CD14-positive monocyte (primary cell): Measurements from ENCODE around the gene NEK7. TPM values are rescaled to one million over a fixed set of nuclear protein-coding genes. Genes with fewer than 3 reads are reported as not detected.
A peak's percentile ranks its signal among the peaks of the same experiment; 100 is the strongest.

Experiments used
- DNase-seq, 3 donors: peaks; one replicate each; pipeline ENCODE4 v3.0.0-alpha.2; 2011 to 2022
- H2AFZ ChIP-seq: 2 replicates; pipeline ENCODE4 v1.6.0; 2012; ENCODE audit warnings: mild to moderate bottlenecking, low read depth, low read length, inconsistent platforms; ENCODE audit not compliant: insufficient read depth, poor library complexity, severe bottlenecking
- H3K27ac ChIP-seq, 2 donors: 1 replicate in 1 of 2; 2 replicates in 1 of 2; pipeline ENCODE4 v1.5.1; 2012 to 2013; ENCODE audit warnings: low read length in 2 of 2, control low read depth in 1 of 2, inconsistent platforms in 1 of 2, low read depth in 1 of 2, mild to moderate bottlenecking in 1 of 2
- H3K27me3 ChIP-seq, 2 donors: one replicate each; pipeline versions ENCODE4 v1.6.0 to v1.6.1; 2011 to 2013; ENCODE audit warnings: low read length in 2 of 2; ENCODE audit not compliant: control insufficient read depth in 2 of 2, insufficient read depth in 2 of 2
- H3K36me3 ChIP-seq, 2 donors: replicated peaks in 1 of 2; 1 replicate in 1 of 2; 2 replicates in 1 of 2; pipeline versions ENCODE4 v1.5.1 to v1.6.1; 2012 to 2013; ENCODE audit warnings: low read length in 2 of 2, control low read depth in 1 of 2, inconsistent platforms in 1 of 2, mild to moderate bottlenecking in 1 of 2; ENCODE audit not compliant: insufficient read depth in 2 of 2, control insufficient read depth in 1 of 2
- H3K4me1 ChIP-seq, 2 donors: 1 replicate in 1 of 2; 2 replicates in 1 of 2; pipeline versions ENCODE4 v1.5.1 to v1.6.1; 2012 to 2013; ENCODE audit warnings: low read length in 2 of 2, control low read depth in 1 of 2, inconsistent platforms in 1 of 2, mild to moderate bottlenecking in 1 of 2, moderate library complexity in 1 of 2; ENCODE audit not compliant: insufficient read depth in 2 of 2, control insufficient read depth in 1 of 2
- H3K4me2 ChIP-seq: replicated peaks from 2 replicates; pipeline ENCODE3; 2012; ENCODE audit warnings: low read length, moderate library complexity, mild to moderate bottlenecking; ENCODE audit not compliant: poor library complexity, severe bottlenecking; ENCODE audit errors: extremely low read depth
- H3K4me3 ChIP-seq, 3 experiments: fragments of 200-600 bp in 1 of 3; sonication (generic) in 1 of 3; replicated peaks in 1 of 3; 1 replicate in 2 of 3; 2 replicates in 1 of 3; pipeline ENCODE4 v1.5.1; 2011 to 2013; ENCODE audit warnings: low read length in 3 of 3, mild to moderate bottlenecking in 3 of 3, control low read depth in 2 of 3, low read depth in 2 of 3, inconsistent platforms in 1 of 3, moderate library complexity in 1 of 3
- H3K79me2 ChIP-seq: 2 replicates; pipeline ENCODE4 v1.6.0; 2012; ENCODE audit warnings: mild to moderate bottlenecking, control low read depth, inconsistent platforms, low read length, moderate library complexity; ENCODE audit not compliant: insufficient read depth
- H3K9ac ChIP-seq: 2 replicates; pipeline ENCODE4 v1.6.0; 2017; ENCODE audit warnings: low read length, mild to moderate bottlenecking; ENCODE audit not compliant: insufficient read depth, poor library complexity, severe bottlenecking
- H3K9me3 ChIP-seq, 2 donors: replicated peaks in 1 of 2; 1 replicate in 1 of 2; 2 replicates in 1 of 2; pipeline versions ENCODE4 v1.5.1 to v1.6.1; 2012 to 2013; ENCODE audit warnings: low read length in 2 of 2, control low read depth in 1 of 2; ENCODE audit not compliant: control insufficient read depth in 1 of 2, insufficient read depth in 1 of 2
- H4K20me1 ChIP-seq: 2 replicates; pipeline ENCODE4 v1.6.0; 2012; ENCODE audit warnings: mild to moderate bottlenecking, low read length, control low read depth, moderate library complexity; ENCODE audit not compliant: insufficient read depth
- H3K27ac Mint-ChIP-seq, 7 donors: one replicate each; pipeline ENCODE4 v1.8.0; 2020; ENCODE audit warnings: mild to moderate bottlenecking in 7 of 7, mixed read lengths in 7 of 7, moderate library complexity in 6 of 7, inconsistent platforms in 2 of 7
- H3K27me3 Mint-ChIP-seq, 3 donors: one replicate each; pipeline ENCODE4 v1.8.0; 2021 to 2022; ENCODE audit warnings: low read depth in 3 of 3, mild to moderate bottlenecking in 3 of 3, mixed read lengths in 3 of 3, moderate library complexity in 3 of 3, inconsistent platforms in 1 of 3
- H3K36me3 Mint-ChIP-seq, 2 donors: one replicate each; pipeline ENCODE4 v1.8.0; 2020; ENCODE audit warnings: mixed read lengths in 2 of 2, inconsistent platforms in 1 of 2, mild to moderate bottlenecking in 1 of 2
- H3K4me1 Mint-ChIP-seq: one replicate; pipeline ENCODE4 v1.8.0; 2020; ENCODE audit warnings: mild to moderate bottlenecking, mixed read lengths
- H3K4me3 Mint-ChIP-seq, 2 donors: one replicate each; pipeline ENCODE4 v1.8.0; 2020; ENCODE audit warnings: mild to moderate bottlenecking in 2 of 2, mixed read lengths in 2 of 2, moderate library complexity in 1 of 2
- H3K9me3 Mint-ChIP-seq, 7 donors: one replicate each; pipeline ENCODE4 v1.8.0; 2020 to 2022; ENCODE audit warnings: mixed read lengths in 7 of 7, mild to moderate bottlenecking in 6 of 7, moderate library complexity in 6 of 7, inconsistent platforms in 2 of 7
- WGBS: methylation state at CpG from one replicate; pipeline ENCODE4 v1.1.5; 2013; ENCODE audit warnings: missing lambda C conversion rate; ENCODE audit not compliant: insufficient coverage; 5-methylcytosine and 5-hydroxymethylcytosine counted together
- intact Hi-C, 2 donors: fragments of 100-400 bp; cut with micrococcal nuclease; formaldehyde crosslinking; loops; one replicate each; pipeline versions ENCODE4 v1.15.0 to v1.15.1; 2023
- polyA plus RNA-seq, 3 donors: library from polyadenylated mRNA; depleted of rRNA in 1 of 3; unstranded in 2 of 3; stranded (reverse) in 1 of 3; fragments of 300-500 nt in 2 of 3; fragments of >200 nt in 1 of 3; fragmentation: Illumina TruSeq in 2 of 3; gene quantifications; 1 replicate in 2 of 3; 2 replicates in 1 of 3; pipeline ENCODE4 v1.2.3, GENCODE V29; 2012 to 2021
- TF ChIP-seq, protein P1 (sequence below): fragments of 200-600 bp; IDR thresholded peaks from one replicate; pipeline ENCODE4 v1.8.0; 2022; ENCODE audit warnings: antibody characterized with exemption, mild to moderate bottlenecking

Gene NEK7
- polyA plus RNA-seq, 3 donors = 16.0 to 50.1 (median 46.5) TPM

DNA sequence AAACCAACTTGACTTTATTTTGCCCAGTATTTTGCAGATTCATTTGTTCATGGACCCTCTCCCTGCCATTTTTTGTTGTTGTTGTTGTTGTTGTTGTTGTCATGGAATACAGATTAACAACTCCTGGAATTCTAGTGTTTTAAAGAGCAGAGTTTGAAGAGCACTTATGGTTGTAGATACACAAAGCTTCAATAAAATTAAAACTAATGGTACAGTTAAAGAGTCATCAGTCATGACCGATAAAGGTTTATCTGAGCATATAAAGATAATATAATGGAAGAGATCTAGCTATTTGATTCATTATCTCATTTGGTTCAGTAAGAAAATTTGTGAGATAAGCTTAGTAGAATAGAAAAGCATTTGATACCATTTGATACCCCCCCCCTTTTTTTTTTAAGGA, 21.8 kb downstream of the NEK7 start:
- WGBS = no CpG with 5 or more reads among the region's 1 CpG

DNA sequence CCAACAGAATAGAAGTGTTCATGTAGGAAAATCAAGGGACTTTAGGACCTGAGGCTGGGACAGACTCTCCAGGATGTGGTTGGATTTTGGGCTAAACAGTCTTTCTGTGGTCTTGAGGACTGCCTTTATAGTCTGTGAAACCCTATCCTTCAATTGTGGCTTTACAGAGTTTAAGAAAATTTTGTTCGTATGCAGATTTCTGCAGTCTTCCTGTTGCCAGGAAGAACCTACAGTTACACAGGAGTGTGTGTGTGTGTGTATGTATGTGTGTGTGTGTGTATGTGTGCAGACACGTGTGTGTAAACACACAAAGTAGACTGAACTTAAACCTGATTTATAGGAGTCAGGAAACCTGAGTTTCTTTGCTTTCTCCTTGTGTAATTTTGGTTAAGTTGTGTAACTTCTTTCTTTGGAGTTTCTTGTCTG, 22.8 kb downstream of the NEK7 start:
- Histone ChIP-seq H3K27me3 (no peaks in the 10 kb centered on the region), H2AFZ (no peak overlapping the region), H3K9me3 (no peaks in the 10 kb centered on the region), H3K4me3 (no peak overlapping the region), H3K4me1 (peaks cover 8 to 11% of the 10 kb centered on the region in 2 donors), H3K27ac (no peak overlapping the region), H3K4me2 (no peak overlapping the region), H3K9ac (no peak overlapping the region), H3K79me2 (peaks cover 99% of the 10 kb centered on the region), H3K36me3 (no peaks in the 10 kb centered on the region), H4K20me1 (peaks cover 100% of the 10 kb centered on the region)
- WGBS = 0% methylated on average over 1 of the region's 2 CpGs
- DNase-seq = no peak
- Mint-ChIP-seq H3K27me3 (no peaks in the 10 kb centered on the region), H3K36me3 (no peaks in the 10 kb centered on the region), H3K4me3 (no peak overlapping the region), H3K27ac (peak overlapping the region in 2 of 7 donors; percentile 8 to 23), H3K4me1 (peaks cover 35% of the 10 kb centered on the region), H3K9me3 (no peaks in the 10 kb centered on the region)
- intact Hi-C loops = no loop called here
- TF ChIP-seq, protein P1, sequence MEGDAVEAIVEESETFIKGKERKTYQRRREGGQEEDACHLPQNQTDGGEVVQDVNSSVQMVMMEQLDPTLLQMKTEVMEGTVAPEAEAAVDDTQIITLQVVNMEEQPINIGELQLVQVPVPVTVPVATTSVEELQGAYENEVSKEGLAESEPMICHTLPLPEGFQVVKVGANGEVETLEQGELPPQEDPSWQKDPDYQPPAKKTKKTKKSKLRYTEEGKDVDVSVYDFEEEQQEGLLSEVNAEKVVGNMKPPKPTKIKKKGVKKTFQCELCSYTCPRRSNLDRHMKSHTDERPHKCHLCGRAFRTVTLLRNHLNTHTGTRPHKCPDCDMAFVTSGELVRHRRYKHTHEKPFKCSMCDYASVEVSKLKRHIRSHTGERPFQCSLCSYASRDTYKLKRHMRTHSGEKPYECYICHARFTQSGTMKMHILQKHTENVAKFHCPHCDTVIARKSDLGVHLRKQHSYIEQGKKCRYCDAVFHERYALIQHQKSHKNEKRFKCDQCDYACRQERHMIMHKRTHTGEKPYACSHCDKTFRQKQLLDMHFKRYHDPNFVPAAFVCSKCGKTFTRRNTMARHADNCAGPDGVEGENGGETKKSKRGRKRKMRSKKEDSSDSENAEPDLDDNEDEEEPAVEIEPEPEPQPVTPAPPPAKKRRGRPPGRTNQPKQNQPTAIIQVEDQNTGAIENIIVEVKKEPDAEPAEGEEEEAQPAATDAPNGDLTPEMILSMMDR = no peak

More for the DNA sequence above, 21.8 kb downstream of the NEK7 start:
- Histone ChIP-seq H3K36me3 (no peaks in the 10 kb centered on the region), H3K4me2 (no peak overlapping the region), H3K9ac (no peak overlapping the region), H3K79me2 (peaks cover 99% of the 10 kb centered on the region), H3K4me3 (no peak overlapping the region), H3K27me3 (no peaks in the 10 kb centered on the region), H4K20me1 (peaks cover 100% of the 10 kb centered on the region), H3K9me3 (no peaks in the 10 kb centered on the region), H2AFZ (no peak overlapping the region), H3K4me1 (peaks cover 12 to 20% of the 10 kb centered on the region in 2 donors), H3K27ac (no peak overlapping the region)
- no peaks in the 10 kb centered on the region for H3K9me3 Mint-ChIP-seq
- TF ChIP-seq, protein P1 = no peak
- H3K27ac Mint-ChIP-seq = peak overlapping the region in 1 of 7 donors; percentile 8
- H3K27me3 Mint-ChIP-seq = no peaks in the 10 kb centered on the region
- intact Hi-C loops = no loop called here
- peaks cover 44% of the 10 kb centered on the region for H3K4me1 Mint-ChIP-seq
- no peaks in the 10 kb centered on the region for H3K36me3 Mint-ChIP-seq
- no peak for DNase-seq
- no peak overlapping the region for H3K4me3 Mint-ChIP-seq
